Heart left ventricle (tissue), 16 donors: ENCODE data around the gene PRKN. TPM values are rescaled to one million over a fixed set of nuclear protein-coding genes. Genes with fewer than 3 reads are reported as not detected.

Experiments used
- ATAC-seq, 4 donors: fragments of 200-7000 bp; cut with Tn5 transposase; one replicate each; pipeline ENCODE4 v1.9.1; 2020 to 2022; ENCODE audit warnings: moderate library complexity in 4 of 4, mild to moderate bottlenecking in 3 of 4, moderate number of reproducible peaks in 1 of 4
- DNase-seq, 5 donors: peaks; one replicate each; pipeline ENCODE4 v3.0.0-alpha.2; 2020
- H3K27ac ChIP-seq, 12 donors: fragments of 200-600 bp; sonication (generic) in 4 of 12; one replicate each; pipeline versions ENCODE4 v1.5.0 to v1.8.0; 2016 to 2022; ENCODE audit warnings: mild to moderate bottlenecking in 2 of 12
- H3K27me3 ChIP-seq, 9 donors: fragments of 200-600 bp; sonication (generic) in 2 of 9; one replicate each; pipeline versions ENCODE4 v1.5.1 to v1.8.0; 2016 to 2022; ENCODE audit warnings: mild to moderate bottlenecking in 3 of 9
- H3K36me3 ChIP-seq, 9 donors: fragments of 200-600 bp; sonication (generic) in 2 of 9; one replicate each; pipeline versions ENCODE4 v1.5.0 to v1.8.0; 2018 to 2022; ENCODE audit warnings: mild to moderate bottlenecking in 2 of 9
- H3K4me1 ChIP-seq, 12 donors: fragments of 200-600 bp; sonication (generic) in 4 of 12; one replicate each; pipeline versions ENCODE4 v1.5.0 to v1.8.0; 2016 to 2022; ENCODE audit warnings: mild to moderate bottlenecking in 3 of 12
- H3K4me3 ChIP-seq, 12 donors: fragments of 200-600 bp; sonication (generic) in 4 of 12; one replicate each; pipeline versions ENCODE4 v1.5.0 to v1.8.0; 2017 to 2022; ENCODE audit warnings: mild to moderate bottlenecking in 9 of 12, moderate library complexity in 4 of 12
- H3K9me3 ChIP-seq, 12 donors: fragments of 200-600 bp; sonication (generic) in 4 of 12; one replicate each; pipeline versions ENCODE4 v1.5.0 to v1.8.0; 2016 to 2022; ENCODE audit warnings: mild to moderate bottlenecking in 1 of 12
- POLR2A ChIP-seq, 2 donors: fragments of 450-650 bp; IDR thresholded peaks; one replicate each; pipeline ENCODE4 v1.6.1; 2017; ENCODE audit warnings: antibody characterized with exemption in 2 of 2, mild to moderate bottlenecking in 2 of 2, moderate library complexity in 2 of 2
- WGBS, 4 donors: extraction: QIAGEN DNeasy Blood & Tissue Kit in 2 of 4; methylation state at CpG; one replicate each; pipeline versions ENCODE4 v1.1.5 to v1.1.7; 2013 to 2018; 5-methylcytosine and 5-hydroxymethylcytosine counted together
- intact Hi-C, 10 donors: fragments of 100-400 bp; cut with DNase I; formaldehyde crosslinking; loops; one replicate each; pipeline versions ENCODE4 v1.11.1 to v1.14.2; 2022
- polyA plus RNA-seq, 2 donors: library from polyadenylated mRNA; stranded (reverse); fragments of 200-250 nt; gene quantifications; one replicate each; pipeline ENCODE4 v1.2.3, GENCODE V29; 2013
- total RNA-seq, 9 donors: library from RNA; depleted of rRNA in 2 of 9; stranded (reverse); fragments of >200 nt in 2 of 9; fragmentation: NEBNext Ultra II Directional in 3 of 9; extraction: Animal tissue kit (Norgen Biotek cat#: 25700) in 3 of 9; gene quantifications; one replicate each; pipeline versions ENCODE4 v1.1.0 to v1.2.4, GENCODE V29; 2016 to 2023
- TF ChIP-seq, protein P1 (sequence below), 12 donors: fragments of 200-600 bp; sonication (generic) in 4 of 12; IDR thresholded peaks; one replicate each; pipeline versions ENCODE4 v1.5.0 to v1.8.0; 2018 to 2022; ENCODE audit warnings: antibody characterized with exemption in 12 of 12, mild to moderate bottlenecking in 5 of 12
- donor health status: ischemic (EF 13 %, LVEDD 7.1; RV severe dilation, severe dysfunction).
- donor health status: healthy with polysubstance abuse.
- donor health status: DM: no; HTN: yes; CAD: no.
- donor health status: DM: no; HTN: no; CAD: no.
- donor health status: ischemic (EF 25% LVEDD 6.9; RV normal size, moderate dysfunction).
- donor health status: ischemic (EF 25% LVEDD 5.7; RV mildly dilated, moderate dysfunction).
- donor health status: healthy.
- donor health status: DM: yes; HTN: yes; CAD: no.
- donor health status: ischemic (EF 35%, LVEDD 5.7; RV mildly dilated, moderate dysfunction).
- donor health status: nonischemic (EF 11% LVEDD 7.7; RV severe dilation, severe dysfunction).
- donor health status: DM: yes; HTN: yes; CAD: no.
- donor health status: PGD.
- donor health status: ischemic (EF 29% LVEDD 5.4; RV normal size, mild dysfunction).
- donor health status: nonischemic (EF 23%, LVEDD 6.1; RV moderate dilation, normal function).

Gene PRKN
- total and polyA plus RNA-seq, 11 donors, result 3.4 to 32.5 (median 21.2) TPM

DNA sequence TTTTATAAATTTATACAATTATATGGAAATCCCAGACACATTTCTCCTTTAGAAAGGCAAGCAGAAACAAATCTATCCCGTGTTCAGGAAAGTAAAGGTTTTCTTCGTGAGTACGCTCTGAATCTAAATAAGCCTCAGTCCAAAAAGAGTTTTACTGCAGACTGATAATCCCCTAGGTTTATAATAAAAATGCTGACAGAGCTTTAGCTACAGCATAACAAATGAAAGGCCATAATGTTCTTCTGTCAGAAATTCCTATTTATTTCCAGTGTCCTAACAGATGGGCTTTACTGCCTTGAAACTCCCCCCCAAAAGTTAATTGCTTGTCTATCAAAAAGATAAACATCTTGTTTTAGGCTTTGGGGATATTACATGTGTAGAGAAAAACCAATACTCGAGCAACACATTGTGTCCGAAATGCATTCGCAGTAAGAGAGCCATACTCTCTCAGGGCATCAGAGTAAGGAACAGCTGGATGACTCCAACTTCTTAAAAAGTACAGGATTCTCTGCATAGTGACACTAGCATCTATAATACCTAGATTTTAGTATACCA lies 109.0 kb downstream of the PRKN start:
- H3K36me3 ChIP-seq, result no peaks in the 10 kb centered on the region
- H3K9me3 ChIP-seq, result no peaks in the 10 kb centered on the region
- H3K27me3 ChIP-seq, result no peaks in the 10 kb centered on the region
- no peak overlapping the region for H3K27ac ChIP-seq
- DNase-seq (no peak), ATAC-seq (no peak)
- WGBS, 4 donors, result 91 to 96% (median 93%) methylated on average over 6 of the region's 6 CpGs
- TF ChIP-seq POLR2A (IDR thresholded peaks at IDR 0.05), result no peak
- TF ChIP-seq, protein P1, sequence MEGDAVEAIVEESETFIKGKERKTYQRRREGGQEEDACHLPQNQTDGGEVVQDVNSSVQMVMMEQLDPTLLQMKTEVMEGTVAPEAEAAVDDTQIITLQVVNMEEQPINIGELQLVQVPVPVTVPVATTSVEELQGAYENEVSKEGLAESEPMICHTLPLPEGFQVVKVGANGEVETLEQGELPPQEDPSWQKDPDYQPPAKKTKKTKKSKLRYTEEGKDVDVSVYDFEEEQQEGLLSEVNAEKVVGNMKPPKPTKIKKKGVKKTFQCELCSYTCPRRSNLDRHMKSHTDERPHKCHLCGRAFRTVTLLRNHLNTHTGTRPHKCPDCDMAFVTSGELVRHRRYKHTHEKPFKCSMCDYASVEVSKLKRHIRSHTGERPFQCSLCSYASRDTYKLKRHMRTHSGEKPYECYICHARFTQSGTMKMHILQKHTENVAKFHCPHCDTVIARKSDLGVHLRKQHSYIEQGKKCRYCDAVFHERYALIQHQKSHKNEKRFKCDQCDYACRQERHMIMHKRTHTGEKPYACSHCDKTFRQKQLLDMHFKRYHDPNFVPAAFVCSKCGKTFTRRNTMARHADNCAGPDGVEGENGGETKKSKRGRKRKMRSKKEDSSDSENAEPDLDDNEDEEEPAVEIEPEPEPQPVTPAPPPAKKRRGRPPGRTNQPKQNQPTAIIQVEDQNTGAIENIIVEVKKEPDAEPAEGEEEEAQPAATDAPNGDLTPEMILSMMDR (IDR thresholded peaks at IDR 0.05), result no peak
- H3K4me1 ChIP-seq, result peaks cover 0 to 15% (median 8%) of the 10 kb centered on the region in 12 donors
- intact Hi-C loops, result no loop called here
- no peak overlapping the region for H3K4me3 ChIP-seq

DNA sequence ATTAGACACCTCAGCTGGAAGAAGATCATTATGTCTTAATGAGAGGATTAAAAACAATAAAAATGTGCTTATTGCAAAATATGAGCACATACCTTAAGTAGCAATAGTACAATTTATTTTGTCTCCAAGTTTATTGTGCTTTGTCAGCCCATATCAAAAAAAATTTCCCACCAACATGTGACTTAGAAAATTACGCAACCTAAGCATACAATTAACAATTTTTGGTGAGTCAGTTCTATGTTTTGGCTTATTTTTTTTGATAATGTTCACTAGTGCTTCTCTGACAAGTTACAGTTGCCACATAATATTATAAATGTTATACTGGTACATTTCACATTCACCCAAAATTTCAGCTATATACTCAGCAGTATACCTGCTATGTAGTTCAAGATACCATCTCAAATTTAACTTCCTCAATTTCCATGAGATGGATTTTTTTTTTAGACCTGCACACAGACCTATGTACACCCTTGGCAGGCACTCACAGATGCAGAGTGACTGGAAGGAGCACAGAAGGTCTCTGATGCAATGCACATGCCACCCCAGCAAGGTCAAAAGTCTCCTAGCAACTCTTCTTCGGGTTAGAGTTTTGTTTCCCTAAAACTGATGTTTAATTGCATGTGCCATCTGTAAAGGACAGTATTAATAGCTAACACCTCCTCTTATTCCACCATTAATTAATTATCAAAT lies 112.4 kb downstream of the PRKN start:
- TF ChIP-seq POLR2A (IDR thresholded peaks at IDR 0.05), result no peak
- TF ChIP-seq, protein P1 (IDR thresholded peaks at IDR 0.05), result no peak
- intact Hi-C loops, result no loop called here
- Histone ChIP-seq H3K9me3 (no peaks in the 10 kb centered on the region), H3K27me3 (no peaks in the 10 kb centered on the region), H3K4me3 (no peak overlapping the region), H3K36me3 (no peaks in the 10 kb centered on the region), H3K4me1 (peaks cover 0 to 13% (median 5%) of the 10 kb centered on the region in 12 donors), H3K27ac (peak overlapping the region in 1 of 12 donors; percentile 8)
- WGBS, 4 donors, result 65 to 88% (median 73%) methylated on average over 2 of the region's 2 CpGs
- peak in 2 of 5 donors; percentile 57 to 58 for DNase-seq
- peak in 3 of 4 donors; percentile 53 to 90 (median 77) for ATAC-seq

DNA sequence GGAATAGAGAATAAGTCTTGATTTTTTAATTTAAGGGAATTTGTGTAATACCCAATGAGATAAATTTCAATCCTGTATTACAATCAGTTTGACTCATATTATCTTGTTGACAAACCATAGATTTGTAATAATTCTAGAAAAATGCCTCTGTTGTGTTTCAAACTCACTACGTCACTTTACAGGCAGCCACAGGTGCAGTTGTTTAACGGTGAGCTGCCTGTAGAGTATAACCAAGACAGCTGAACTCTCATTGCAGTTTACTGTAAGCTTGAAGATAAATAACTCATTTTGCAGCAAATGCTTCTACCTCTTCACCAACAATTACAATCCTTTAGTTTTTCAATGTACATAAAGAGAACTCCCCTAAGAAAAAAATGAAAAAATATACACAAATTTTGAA lies 114.3 kb downstream of the PRKN start:
- Histone ChIP-seq H3K4me1 (peaks cover 0 to 13% (median 5%) of the 10 kb centered on the region in 12 donors), H3K36me3 (no peaks in the 10 kb centered on the region), H3K4me3 (no peak overlapping the region), H3K27me3 (no peaks in the 10 kb centered on the region), H3K9me3 (no peaks in the 10 kb centered on the region), H3K27ac (no peak overlapping the region)
- intact Hi-C loops, result no loop called here
- 74 to 91% (median 83%) methylated on average over 2 of the region's 2 CpGs for WGBS, 4 donors
- TF ChIP-seq POLR2A (IDR thresholded peaks at IDR 0.05), result no peak
- TF ChIP-seq, protein P1 (IDR thresholded peaks at IDR 0.05), result no peak
- no peak for ATAC-seq
- DNase-seq, result no peak

DNA sequence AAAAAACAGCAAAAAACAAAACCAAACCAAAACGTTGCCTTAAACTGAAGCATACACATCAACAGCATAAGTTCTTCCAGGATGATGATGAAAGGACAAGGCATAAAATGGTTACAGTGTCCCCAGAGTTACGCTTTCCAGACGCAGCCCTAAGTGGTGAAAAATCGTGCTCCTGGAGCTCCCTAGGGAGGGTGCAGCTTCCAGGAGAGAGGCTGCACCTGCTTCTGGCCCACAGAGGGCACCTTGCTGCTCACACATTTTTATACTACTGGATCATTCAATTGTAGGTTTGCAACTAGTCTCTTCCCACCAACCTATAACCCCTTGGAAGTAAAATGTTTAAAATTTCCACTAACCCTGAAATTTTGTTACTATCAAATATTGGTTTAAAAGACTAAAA lies 115.0 kb downstream of the PRKN start:
- TF ChIP-seq, protein P1 (IDR thresholded peaks at IDR 0.05), result no peak
- no peak for TF ChIP-seq POLR2A (IDR thresholded peaks at IDR 0.05)
- no peak overlapping the region for H3K4me3 ChIP-seq
- DNase-seq (no peak), ATAC-seq (peak in 2 of 4 donors; percentile 31)
- H3K36me3 ChIP-seq, result no peaks in the 10 kb centered on the region
- H3K9me3 ChIP-seq, result no peaks in the 10 kb centered on the region
- H3K27ac ChIP-seq, result no peak overlapping the region
- peaks cover 0 to 13% (median 5%) of the 10 kb centered on the region in 12 donors for H3K4me1 ChIP-seq
- intact Hi-C loops, result no loop called here
- no peaks in the 10 kb centered on the region for H3K27me3 ChIP-seq
- 56 to 61% (median 57%) methylated on average over 4 of the region's 4 CpGs for WGBS, 4 donors
